Calu3 (cell line): ENCODE results near the gene ERP44. TPM values are rescaled to one million over a fixed set of nuclear protein-coding genes. Genes with fewer than 3 reads are reported as not detected.
"Not testable (repeated sequence)": the region's sequence is repeated elsewhere in the genome, so short reads cannot be mapped to it uniquely, and the experiment has no call there.

Experiments used
- BruUV-seq: library from RNA; stranded (reverse); fragments of 400-500 nt; replicated peaks from 2 replicates; lab custom pipeline; 2021; lab: Mats Ljungman, UMichigan
- CTCF ChIA-PET: fragments of 300-600 bp; sonication (Branson Sonifier 250); formaldehyde crosslinking; loops from one replicate; lab custom pipeline; 2022; ENCODE audit warnings: antibody characterized with exemption; lab: Charles Lee
- DNase-seq: peaks from one replicate; pipeline ENCODE4 v3.0.0; 2022
- H3K27ac Mint-ChIP-seq: one replicate; pipeline ENCODE4 v1.8.0; 2022; ENCODE audit warnings: mixed read lengths; ENCODE audit not compliant: unreplicated experiment
- H3K27me3 Mint-ChIP-seq: one replicate; pipeline ENCODE4 v1.8.0; 2022; ENCODE audit warnings: mixed read lengths; ENCODE audit not compliant: unreplicated experiment
- H3K36me3 Mint-ChIP-seq: one replicate; pipeline ENCODE4 v1.8.0; 2022; ENCODE audit warnings: mild to moderate bottlenecking, moderate library complexity, mixed read lengths; ENCODE audit not compliant: insufficient read depth, unreplicated experiment
- H3K4me1 Mint-ChIP-seq: one replicate; pipeline ENCODE4 v1.8.0; 2022; ENCODE audit warnings: mild to moderate bottlenecking, low read depth, mixed read lengths; ENCODE audit not compliant: unreplicated experiment
- H3K4me3 Mint-ChIP-seq: one replicate; pipeline ENCODE4 v1.8.0; 2022; ENCODE audit warnings: mild to moderate bottlenecking, low read depth, moderate library complexity, mixed read lengths; ENCODE audit not compliant: unreplicated experiment
- H3K9me3 Mint-ChIP-seq: one replicate; pipeline ENCODE4 v1.8.0; 2022; ENCODE audit warnings: low read depth, mixed read lengths; ENCODE audit not compliant: unreplicated experiment
- CTCF ChIP-seq: fragments of 200-600 bp; IDR thresholded peaks from one replicate; pipeline ENCODE4 v1.8.0; 2022; ENCODE audit warnings: antibody characterized with exemption; ENCODE audit not compliant: unreplicated experiment
- intact Hi-C: fragments of 100-400 bp; cut with micrococcal nuclease; formaldehyde crosslinking; loops from one replicate; pipeline ENCODE4 v1.10.0; 2022; ENCODE audit not compliant: unreplicated experiment
- total RNA-seq: library from RNA; stranded (reverse); gene quantifications from 2 replicates; pipeline ENCODE4 v1.2.3, GENCODE V29; 2022

The ERP44 gene
- total RNA-seq, 1 experiment from 2014 or later: 12.3 TPM

GRCh38 chr9:100066539-100066938 is 32.3 kb downstream of the ERP44 start:
- no peak for DNase-seq
- CTCF ChIA-PET: no interaction called here
- H3K9me3 Mint-ChIP-seq: no peaks in the 10 kb centered on the region
- TF ChIP-seq CTCF: no peak
- intact Hi-C loops: no loop called here
- no peaks in the 10 kb centered on the region for H3K36me3 Mint-ChIP-seq
- no peak overlapping the region for H3K4me3 Mint-ChIP-seq
- no peak overlapping the region for H3K27ac Mint-ChIP-seq
- H3K27me3 Mint-ChIP-seq: no peaks in the 10 kb centered on the region
- BruUV-seq: no TSS peak
- no peaks in the 10 kb centered on the region for H3K4me1 Mint-ChIP-seq

GRCh38 chr9:100064872-100065581 is 33.8 kb downstream of the ERP44 start:
- BruUV-seq: no TSS peak
- no peak for TF ChIP-seq CTCF
- Mint-ChIP-seq H3K4me1 (no peaks in the 10 kb centered on the region), H3K9me3 (no peaks in the 10 kb centered on the region), H3K36me3 (no peaks in the 10 kb centered on the region), H3K4me3 (no peak overlapping the region), H3K27ac (no peak overlapping the region), H3K27me3 (no peaks in the 10 kb centered on the region)
- intact Hi-C loops: no loop called here
- CTCF ChIA-PET: no interaction called here
- no peak for DNase-seq

- Mint-ChIP-seq H3K4me3 (no peak overlapping the region), H3K27me3 (no peaks in the 10 kb centered on the region), H3K27ac (no peak overlapping the region), H3K9me3 (no peaks in the 10 kb centered on the region), H3K4me1 (no peaks in the 10 kb centered on the region), H3K36me3 (no peaks in the 10 kb centered on the region)
- CTCF ChIA-PET: no interaction called here
- no TSS peak for BruUV-seq
- no peak for TF ChIP-seq CTCF
- intact Hi-C loops: no loop called here
- DNase-seq: no peak
Measured at GRCh38 chr9:100063185-100063584, 35.6 kb downstream of the ERP44 start.

GRCh38 chr9:100062683-100063082 is 36.1 kb downstream of the ERP44 start:
- H3K4me1 Mint-ChIP-seq, DNase-seq, H3K36me3 Mint-ChIP-seq, intact Hi-C loops, CTCF ChIA-PET, H3K9me3 Mint-ChIP-seq, H3K27ac Mint-ChIP-seq, H3K27me3 Mint-ChIP-seq, H3K4me3 Mint-ChIP-seq, BruUV-seq: not testable (repeated sequence)
